ENCODE results near the gene RSPH1. TPM values are rescaled to one million over a fixed set of nuclear protein-coding genes. Genes with fewer than 3 reads are reported as not detected.

Gene RSPH1
- total and polyA plus RNA-seq, 12 donors, result 0.13 to 5.8 (median 0.87) TPM; not detected in 2

DNA sequence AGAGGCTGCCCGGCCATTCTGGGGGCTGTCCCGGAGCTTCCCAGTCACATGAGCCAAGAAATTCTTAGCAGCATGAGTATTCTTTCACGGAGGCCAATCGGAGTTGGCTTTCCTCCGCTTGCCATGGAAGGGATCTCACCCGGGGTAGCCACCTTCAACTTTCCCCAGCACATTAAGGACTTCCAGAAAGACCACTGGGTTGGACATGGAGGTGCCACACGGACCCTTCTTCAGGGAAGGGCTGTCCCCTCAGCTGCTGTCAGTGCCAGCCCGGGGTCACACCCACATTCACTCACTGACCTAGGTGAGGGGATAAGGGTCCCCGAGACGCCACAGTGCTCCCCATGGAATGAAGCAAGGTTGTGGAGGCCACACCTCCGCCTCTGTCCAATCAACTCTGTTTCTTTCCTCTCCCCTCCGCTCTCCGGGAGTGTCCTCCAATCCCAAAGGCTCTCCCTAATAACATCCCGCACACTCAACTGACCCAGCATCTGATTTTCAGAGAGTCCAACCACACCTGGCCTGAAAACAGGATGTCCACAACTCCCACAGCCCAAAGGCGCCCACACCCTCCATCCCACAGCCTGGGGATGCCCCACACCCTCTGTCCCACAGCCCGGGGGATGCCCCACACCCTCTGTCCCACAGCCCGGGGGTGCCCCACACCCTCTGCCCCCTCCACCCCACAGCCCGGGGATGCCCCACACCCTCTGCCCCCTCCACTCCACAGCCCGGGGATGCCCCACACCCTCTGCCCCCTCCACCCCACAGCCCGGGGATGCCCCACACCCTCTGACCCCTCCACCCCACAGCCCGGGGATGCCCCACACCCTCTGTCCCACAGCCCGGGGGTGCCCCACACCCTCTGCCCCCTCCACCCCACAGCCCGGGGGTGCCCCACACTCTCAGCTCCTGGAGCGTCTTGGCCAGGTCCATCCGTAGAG, 19.4 kb downstream of the RSPH1 start:
- DNase-seq, result peak in 2 of 7 donors; percentile 13 to 29
- H3K27ac ChIP-seq, result no peak overlapping the region
- TF ChIP-seq, protein P1, sequence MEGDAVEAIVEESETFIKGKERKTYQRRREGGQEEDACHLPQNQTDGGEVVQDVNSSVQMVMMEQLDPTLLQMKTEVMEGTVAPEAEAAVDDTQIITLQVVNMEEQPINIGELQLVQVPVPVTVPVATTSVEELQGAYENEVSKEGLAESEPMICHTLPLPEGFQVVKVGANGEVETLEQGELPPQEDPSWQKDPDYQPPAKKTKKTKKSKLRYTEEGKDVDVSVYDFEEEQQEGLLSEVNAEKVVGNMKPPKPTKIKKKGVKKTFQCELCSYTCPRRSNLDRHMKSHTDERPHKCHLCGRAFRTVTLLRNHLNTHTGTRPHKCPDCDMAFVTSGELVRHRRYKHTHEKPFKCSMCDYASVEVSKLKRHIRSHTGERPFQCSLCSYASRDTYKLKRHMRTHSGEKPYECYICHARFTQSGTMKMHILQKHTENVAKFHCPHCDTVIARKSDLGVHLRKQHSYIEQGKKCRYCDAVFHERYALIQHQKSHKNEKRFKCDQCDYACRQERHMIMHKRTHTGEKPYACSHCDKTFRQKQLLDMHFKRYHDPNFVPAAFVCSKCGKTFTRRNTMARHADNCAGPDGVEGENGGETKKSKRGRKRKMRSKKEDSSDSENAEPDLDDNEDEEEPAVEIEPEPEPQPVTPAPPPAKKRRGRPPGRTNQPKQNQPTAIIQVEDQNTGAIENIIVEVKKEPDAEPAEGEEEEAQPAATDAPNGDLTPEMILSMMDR (IDR thresholded peaks at IDR 0.05), result no peak
- TF ChIP-seq POLR2A (IDR thresholded peaks at IDR 0.05), result no peak
- H3K4me3 ChIP-seq, result no peak overlapping the region
- H3K4me1 ChIP-seq (replicated peaks in 1 of 2), result no peaks in the 10 kb centered on the region
- H3K27me3 ChIP-seq, result no peaks in the 10 kb centered on the region
- H3K36me3 ChIP-seq (replicated peaks in 1 of 2), result no peaks in the 10 kb centered on the region
- intact Hi-C loops (cut with DNase I), result no loop called here
- no peaks in the 10 kb centered on the region for H3K9me3 ChIP-seq (replicated peaks in 1 of 3)
- 86 to 93% (median 88%) methylated on average over 17 to 25 of the region's 25 CpGs for WGBS, 4 donors

- peak in 2 of 7 donors; percentile 14 to 29 for DNase-seq
- H3K27ac ChIP-seq, result no peak overlapping the region
- no peaks in the 10 kb centered on the region for H3K36me3 ChIP-seq (replicated peaks in 1 of 2)
- no peak overlapping the region for H3K4me3 ChIP-seq
- intact Hi-C loops (cut with DNase I), result no loop called here
- H3K9me3 ChIP-seq (replicated peaks in 1 of 3), result no peaks in the 10 kb centered on the region
- no peaks in the 10 kb centered on the region for H3K27me3 ChIP-seq
- no peaks in the 10 kb centered on the region for H3K4me1 ChIP-seq (replicated peaks in 1 of 2)
- TF ChIP-seq POLR2A (IDR thresholded peaks at IDR 0.05), result no peak
- TF ChIP-seq, protein P1 (IDR thresholded peaks at IDR 0.05), result no peak
- 87 to 92% (median 89%) methylated on average over 7 to 18 of the region's 18 CpGs for WGBS, 4 donors
Measured at GRCh38 chr21:42475526-42476387, 20.3 kb downstream of the RSPH1 start.

GRCh38 chr21:42475036-42475435, 21.0 kb downstream of the RSPH1 start:
- peak in 2 of 7 donors; percentile 11 to 15 for DNase-seq
- intact Hi-C loops (cut with DNase I), result no loop called here
- Histone ChIP-seq H3K9me3 (replicated peaks in 1 of 3) (no peaks in the 10 kb centered on the region), H3K36me3 (replicated peaks in 1 of 2) (no peaks in the 10 kb centered on the region), H3K4me1 (replicated peaks in 1 of 2) (no peaks in the 10 kb centered on the region), H3K27ac (no peak overlapping the region), H3K27me3 (no peaks in the 10 kb centered on the region), H3K4me3 (no peak overlapping the region)
- TF ChIP-seq POLR2A (IDR thresholded peaks at IDR 0.05), result no peak
- TF ChIP-seq, protein P1 (IDR thresholded peaks at IDR 0.05), result no peak
- 79 to 92% (median 88%) methylated on average over 4 to 7 of the region's 7 CpGs for WGBS, 4 donors
